GM12878 (cell line): ENCODE data around the gene LRP2BP. TPM values are rescaled to one million over a fixed set of nuclear protein-coding genes. Genes with fewer than 3 reads are reported as not detected.

Source experiments
- BACH1 ChIP-seq: fragments of 450-650 bp; IDR thresholded peaks from 2 replicates; pipeline ENCODE4 v1.6.1; 2017; ENCODE audit warnings: mild to moderate bottlenecking, borderline replicate concordance
- BCL11A ChIP-seq: IDR thresholded peaks from 2 replicates; pipeline ENCODE4 v1.6.1; 2011; ENCODE audit warnings: low read depth, low read length
- BCLAF1 ChIP-seq: fragments of 450-650 bp; IDR thresholded peaks from 2 replicates; pipeline ENCODE4 v1.6.1; 2017; ENCODE audit warnings: antibody characterized with exemption, mild to moderate bottlenecking, moderate library complexity
- CHD4 ChIP-seq: fragments of 200-600 bp; sonication (generic); IDR thresholded peaks from 2 replicates; pipeline ENCODE4 v1.6.1; 2016; ENCODE audit warnings: mild to moderate bottlenecking
- EP300 ChIP-seq, 2 experiments: fragments of 150-350 bp in 1 of 2; IDR thresholded peaks; 2 replicates each; pipeline ENCODE4 v1.6.1; 2011 to 2012; ENCODE audit warnings: low read depth in 2 of 2, low read length in 2 of 2, borderline replicate concordance in 1 of 2, improper control_type of control experiment in 1 of 2, inconsistent platforms in 1 of 2; ENCODE audit not compliant: control insufficient read depth in 1 of 2
- KLF5 ChIP-seq: fragments of 450-650 bp; IDR thresholded peaks from 2 replicates; pipeline ENCODE4 v1.6.1; 2014; ENCODE audit warnings: mild to moderate bottlenecking; ENCODE audit not compliant: partially characterized antibody
- LARP7 ChIP-seq: fragments of 450-650 bp; IDR thresholded peaks from 2 replicates; pipeline ENCODE4 v1.6.1; 2017; ENCODE audit warnings: mild to moderate bottlenecking
- MXI1 ChIP-seq: fragments of 150-350 bp; IDR thresholded peaks from 2 replicates; pipeline ENCODE4 v1.6.1; 2011; ENCODE audit warnings: low read depth, mild to moderate bottlenecking, inconsistent platforms, low read length, improper control_type of control experiment
- NRF1 ChIP-seq: conservative IDR thresholded peaks from 2 replicates; pipeline ENCODE4 v1.6.1; 2011; ENCODE audit warnings: mild to moderate bottlenecking, low read depth, low read length, improper control_type of control experiment
- PBX3 ChIP-seq: IDR thresholded peaks from 2 replicates; pipeline ENCODE4 v1.6.1; 2011; ENCODE audit warnings: mild to moderate bottlenecking, low read depth, low read length, moderate library complexity; ENCODE audit not compliant: insufficient replicate concordance
- SKIL ChIP-seq: fragments of 450-650 bp; IDR thresholded peaks from 2 replicates; pipeline ENCODE4 v1.6.1; 2017; ENCODE audit warnings: mild to moderate bottlenecking, low read depth, inconsistent platforms; ENCODE audit not compliant: poor library complexity, severe bottlenecking
- ZBTB11 ChIP-seq: fragments of 450-650 bp; formaldehyde crosslinking; IDR thresholded peaks from 2 replicates; pipeline ENCODE4 v1.5.0; 2022; ENCODE audit warnings: mild to moderate bottlenecking, missing genetic modification characterization
- ZNF592 ChIP-seq: fragments of 450-650 bp; IDR thresholded peaks from 2 replicates; pipeline ENCODE4 v1.6.1; 2017; ENCODE audit warnings: mild to moderate bottlenecking, moderate library complexity
- polyA plus RNA-seq, 11 experiments: library from polyadenylated mRNA; depleted of rRNA in 4 of 11; unstranded in 6 of 11; stranded (reverse) in 5 of 11; fragments of >200 nt; fragmentation: Nextera tagmentation in 4 of 11; fragmentation: Illumina TruSeq in 1 of 11; extraction: Ambion mirVana in 4 of 11; extraction: Trizol in 1 of 11; gene quantifications; 1 replicate in 1 of 11; 2 replicates in 10 of 11; pipeline versions ENCODE4 v1.2.1 to v1.2.3, GENCODE V29; 2011 to 2016; ENCODE audit warnings: inconsistent platforms in 2 of 11, missing spikeins in 2 of 11, low read depth in 1 of 11
- total RNA-seq, 4 experiments: library from RNA; depleted of rRNA in 3 of 4; stranded (reverse); fragments of >200 nt in 3 of 4; fragmentation: Illumina TruSeq in 1 of 4; extraction: Trizol in 1 of 4; gene quantifications; 2 replicates each; pipeline versions ENCODE4 v1.2.1 to v1.2.3, GENCODE V29; 2013 to 2021

Gene LRP2BP
- total and polyA plus RNA-seq, 10 of the 15 experiments (the other 5 are each of a cell fraction or from before 2014, with no cell fraction given) = 0.27 to 5.2 (median 1.0) TPM

- peak; percentile 40 for TF ChIP-seq NRF1
- peak; percentile 97 for TF ChIP-seq BCLAF1
- peak; percentile 79 for TF ChIP-seq PBX3
- peak; percentile 82 for TF ChIP-seq BACH1
- TF ChIP-seq LARP7 = peak; percentile 81
- TF ChIP-seq KLF5 = peak; percentile 99
- no peak for TF ChIP-seq BCL11A
- no peak for TF ChIP-seq ZBTB11 (CRISPR knock-in tag)
- TF ChIP-seq SKIL = peak; percentile 94
- TF ChIP-seq EP300 (IDR thresholded peaks at IDR 0.05; ENCODE audit: borderline replicate concordance in 1 of 2, control insufficient read depth in 1 of 2, low read depth in 2 of 2, low read length in 2 of 2) = peak in 1 of 2 experiments; percentile 50; a peak in 1 of 4 replicates
- peak; percentile 99 for TF ChIP-seq MXI1
- no peak for TF ChIP-seq ZNF592
- no peak for TF ChIP-seq CHD4
Observed at GRCh38 chr4:185425647-185426352, 30.1 kb upstream of the LRP2BP start, which contains the start of gene UFSP2 (continued).
